Neuronal stem cell (in vitro differentiated cells): Measurements from ENCODE around the gene GCDH.

ENCODE experiments used
- DNase-seq: peaks from one replicate; pipeline ENCODE4 v3.0.0-alpha.2; 2013; ENCODE audit warnings: low spot score
- H2AFZ ChIP-seq: one replicate; pipeline ENCODE4 v1.6.1; 2013; ENCODE audit warnings: mild to moderate bottlenecking, low read length, inconsistent platforms
- H2AK5ac ChIP-seq: 2 replicates; pipeline ENCODE4 v1.6.1; 2013; ENCODE audit warnings: low read depth, mild to moderate bottlenecking, inconsistent platforms, low read length, moderate library complexity, mixed read lengths
- H2BK120ac ChIP-seq: 2 replicates; pipeline ENCODE4 v1.6.1; 2013; ENCODE audit warnings: low read depth, mild to moderate bottlenecking, inconsistent platforms, low read length, moderate library complexity, mixed read lengths
- H2BK12ac ChIP-seq: one replicate; pipeline ENCODE4 v1.6.1; 2013; ENCODE audit warnings: low read length, inconsistent platforms
- H2BK15ac ChIP-seq: 2 replicates; pipeline ENCODE4 v1.6.1; 2013; ENCODE audit warnings: mild to moderate bottlenecking, low read length, inconsistent platforms, mixed read lengths
- H2BK5ac ChIP-seq: one replicate; pipeline ENCODE4 v1.6.1; 2013; ENCODE audit warnings: inconsistent platforms, mild to moderate bottlenecking, low read length, moderate library complexity
- H3K14ac ChIP-seq: one replicate; pipeline ENCODE4 v1.6.1; 2013; ENCODE audit warnings: low read length, inconsistent platforms
- H3K18ac ChIP-seq: 2 replicates; pipeline ENCODE4 v1.6.1; 2013; ENCODE audit warnings: low read length, inconsistent platforms
- H3K23ac ChIP-seq: 2 replicates; pipeline ENCODE4 v1.6.1; 2013; ENCODE audit warnings: low read depth, mild to moderate bottlenecking, mixed read lengths, low read length, inconsistent platforms; ENCODE audit not compliant: poor library complexity
- H3K27ac ChIP-seq: replicated peaks from 3 replicates; pipeline ENCODE4 v1.5.1; 2013; ENCODE audit warnings: low read length, inconsistent platforms
- H3K27me3 ChIP-seq, 3 experiments: 2 replicates each; pipeline ENCODE4 v1.6.1; 2013; ENCODE audit warnings: low read length in 3 of 3, mild to moderate bottlenecking in 2 of 3, inconsistent platforms in 1 of 3, low read depth in 1 of 3, mixed read lengths in 1 of 3, moderate library complexity in 1 of 3; ENCODE audit not compliant: control insufficient read depth in 3 of 3, insufficient read depth in 3 of 3
- H3K36me3 ChIP-seq, 2 donors: replicated peaks in 1 of 2; 2 replicates each; pipeline ENCODE4 v1.6.1; 2013; ENCODE audit warnings: low read length in 2 of 2; ENCODE audit not compliant: control insufficient read depth in 2 of 2, insufficient read depth in 2 of 2
- H3K4ac ChIP-seq: 2 replicates; pipeline ENCODE4 v1.6.1; 2013; ENCODE audit warnings: inconsistent platforms, mild to moderate bottlenecking, low read length, moderate library complexity
- H3K4me1 ChIP-seq, 2 donors: 1 replicate in 1 of 2; 2 replicates in 1 of 2; pipeline ENCODE4 v1.6.1; 2013; ENCODE audit warnings: low read length in 2 of 2, low read depth in 1 of 2; ENCODE audit not compliant: control insufficient read depth in 2 of 2, insufficient read depth in 1 of 2
- H3K4me2 ChIP-seq: one replicate; pipeline ENCODE4 v1.6.1; 2013; ENCODE audit warnings: mild to moderate bottlenecking, low read length, inconsistent platforms; ENCODE audit not compliant: insufficient read depth, poor library complexity, severe bottlenecking
- H3K4me3 ChIP-seq, 2 donors: 2 replicates each; pipeline ENCODE4 v1.5.1; 2013; ENCODE audit warnings: low read length in 2 of 2, mild to moderate bottlenecking in 2 of 2, inconsistent platforms in 1 of 2, moderate library complexity in 1 of 2
- H3K79me1 ChIP-seq: one replicate; pipeline ENCODE4 v1.6.1; 2013; ENCODE audit warnings: low read depth, mild to moderate bottlenecking, inconsistent platforms, low read length, moderate library complexity
- H3K9ac ChIP-seq: one replicate; pipeline ENCODE4 v1.6.1; 2013; ENCODE audit warnings: mild to moderate bottlenecking, low read depth, low read length, inconsistent platforms; ENCODE audit not compliant: poor library complexity
- H3K9me3 ChIP-seq, 2 donors: replicated peaks in 1 of 2; 2 replicates each; pipeline versions ENCODE3 to v1.6.1; 2013; ENCODE audit warnings: low read length in 2 of 2, mild to moderate bottlenecking in 2 of 2, inconsistent platforms in 1 of 2, low read depth in 1 of 2, mixed read lengths in 1 of 2, moderate library complexity in 1 of 2; ENCODE audit not compliant: control insufficient read depth in 2 of 2, insufficient read depth in 1 of 2
- H4K8ac ChIP-seq: one replicate; pipeline ENCODE4 v1.6.1; 2013; ENCODE audit warnings: low read depth, mild to moderate bottlenecking, inconsistent platforms, low read length, moderate library complexity
- H4K91ac ChIP-seq: one replicate; pipeline ENCODE4 v1.6.1; 2013; ENCODE audit warnings: low read length, low read depth, mild to moderate bottlenecking, inconsistent platforms; ENCODE audit not compliant: poor library complexity
- WGBS, 2 donors: extraction: QIAGEN DNeasy Blood & Tissue Kit; methylation state at CpG; one replicate each; pipeline ENCODE4 v1.1.7; 2013; ENCODE audit warnings: missing lambda C conversion rate in 2 of 2, mixed read lengths in 1 of 2; ENCODE audit not compliant: insufficient read length in 2 of 2, insufficient replicate concordance in 1 of 2; ENCODE audit errors: extremely low coverage in 2 of 2; 5-methylcytosine and 5-hydroxymethylcytosine counted together

The GCDH gene

DNA sequence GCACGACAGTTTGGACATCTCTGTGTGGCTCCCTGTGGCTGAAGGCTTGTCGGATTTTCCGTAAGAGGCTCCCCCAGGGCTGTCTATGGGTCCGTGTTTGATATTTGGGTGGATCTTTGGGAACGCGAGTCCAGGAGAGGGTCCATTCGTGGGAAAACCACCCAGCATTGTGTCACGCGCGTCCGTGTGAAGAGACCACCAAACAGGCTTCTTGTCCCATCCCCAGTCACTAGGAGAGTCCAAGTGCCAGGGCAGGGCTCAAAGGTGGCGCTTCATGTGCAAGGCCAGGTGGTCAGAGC, 6.4 kb upstream of the GCDH start:
- Histone ChIP-seq H3K79me1 (no peaks in the 10 kb centered on the region), H3K27me3 (peaks cover 11 to 79% (median 46%) of the 10 kb centered on the region in 3 experiments), H2BK12ac (no peak overlapping the region), H3K4me3 (peak overlapping the region in 1 of 2 donors; percentile 72), H2AK5ac (peak overlapping the region; percentile 11), H3K36me3 (no peaks in the 10 kb centered on the region), H3K27ac (no peak overlapping the region), H2BK5ac (peak overlapping the region; percentile 10), H3K9me3 (peaks cover 11 to 17% of the 10 kb centered on the region in 2 donors), H4K91ac (no peak overlapping the region), H2AFZ (peak overlapping the region; percentile 90), H2BK120ac (no peak overlapping the region), H4K8ac (no peak overlapping the region), H2BK15ac (no peak overlapping the region), H3K4me2 (peak overlapping the region; percentile 89), H3K18ac (peak overlapping the region; percentile 2), H3K23ac (peak overlapping the region; percentile 100), H3K4me1 (peaks cover 3 to 8% of the 10 kb centered on the region in 2 donors), H3K9ac (no peak overlapping the region), H3K14ac (no peak overlapping the region), H3K4ac (no peak overlapping the region)
- no peak for DNase-seq
- no CpG with 5 or more reads among the region's 12 CpGs for WGBS, 2 donors

DNA sequence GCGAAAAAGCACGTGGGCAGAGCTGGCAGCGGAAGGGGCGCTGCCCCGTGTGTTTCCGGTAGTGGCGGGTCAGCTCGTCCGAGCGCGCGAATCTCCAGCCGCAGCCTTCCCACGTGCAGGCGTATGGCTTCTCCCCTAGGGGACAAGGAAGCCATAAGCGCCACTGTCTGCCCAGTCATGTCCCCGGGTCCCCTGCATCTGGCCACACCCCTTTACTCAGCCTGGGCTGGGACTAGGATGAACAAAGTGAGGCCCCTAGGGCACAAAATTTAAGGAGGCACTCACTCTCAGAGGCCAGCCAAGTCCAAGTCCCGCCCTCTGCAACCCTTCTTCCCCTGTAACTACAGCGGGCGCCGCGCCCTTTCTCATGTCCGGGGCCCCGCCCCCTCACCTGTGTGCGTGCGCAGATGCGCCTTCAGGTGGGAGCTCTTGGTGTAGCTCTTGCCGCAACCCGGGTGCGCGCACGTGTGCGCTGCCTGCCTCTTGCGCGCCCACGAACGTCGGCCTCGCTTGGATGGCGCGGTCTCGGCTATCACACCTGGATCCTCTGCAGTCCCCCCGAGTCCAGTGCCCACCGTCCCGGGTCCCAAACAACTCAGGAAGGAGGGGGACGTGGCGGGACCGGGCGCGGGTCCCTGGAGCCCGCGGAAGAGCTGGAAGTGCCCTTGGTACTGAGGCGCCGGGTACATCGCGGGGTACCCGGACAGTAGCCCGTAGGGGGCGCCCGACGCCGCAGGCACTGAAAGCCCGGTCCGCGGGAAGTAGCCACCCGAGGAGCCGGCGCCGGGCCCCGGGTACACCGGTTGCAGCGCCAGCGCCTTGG, 5.8 kb upstream of the GCDH start:
- Histone ChIP-seq H2BK120ac (no peak overlapping the region), H3K4me1 (peaks cover 4 to 8% of the 10 kb centered on the region in 2 donors), H3K4me2 (peak overlapping the region; percentile 89), H3K36me3 (no peaks in the 10 kb centered on the region), H2AFZ (peak overlapping the region; percentile 90), H4K91ac (no peak overlapping the region), H2BK15ac (peak overlapping the region; percentile 89), H3K18ac (peak overlapping the region; percentile 90), H2BK12ac (peak overlapping the region; percentile 63), H3K79me1 (no peaks in the 10 kb centered on the region), H3K14ac (no peak overlapping the region), H3K9ac (no peak overlapping the region), H2AK5ac (peak overlapping the region; percentile 43), H3K23ac (peak overlapping the region; percentile 100), H3K4me3 (peak overlapping the region; percentile 15 to 72), H3K27me3 (peaks cover 11 to 78% (median 46%) of the 10 kb centered on the region in 3 experiments), H2BK5ac (peak overlapping the region; percentile 10), H3K27ac (no peak overlapping the region), H3K9me3 (peaks cover 11 to 17% of the 10 kb centered on the region in 2 donors), H4K8ac (peak overlapping the region; percentile 82), H3K4ac (no peak overlapping the region)
- no CpG with 5 or more reads among the region's 73 CpGs for WGBS, 2 donors
- DNase-seq = peak; percentile 42

DNA sequence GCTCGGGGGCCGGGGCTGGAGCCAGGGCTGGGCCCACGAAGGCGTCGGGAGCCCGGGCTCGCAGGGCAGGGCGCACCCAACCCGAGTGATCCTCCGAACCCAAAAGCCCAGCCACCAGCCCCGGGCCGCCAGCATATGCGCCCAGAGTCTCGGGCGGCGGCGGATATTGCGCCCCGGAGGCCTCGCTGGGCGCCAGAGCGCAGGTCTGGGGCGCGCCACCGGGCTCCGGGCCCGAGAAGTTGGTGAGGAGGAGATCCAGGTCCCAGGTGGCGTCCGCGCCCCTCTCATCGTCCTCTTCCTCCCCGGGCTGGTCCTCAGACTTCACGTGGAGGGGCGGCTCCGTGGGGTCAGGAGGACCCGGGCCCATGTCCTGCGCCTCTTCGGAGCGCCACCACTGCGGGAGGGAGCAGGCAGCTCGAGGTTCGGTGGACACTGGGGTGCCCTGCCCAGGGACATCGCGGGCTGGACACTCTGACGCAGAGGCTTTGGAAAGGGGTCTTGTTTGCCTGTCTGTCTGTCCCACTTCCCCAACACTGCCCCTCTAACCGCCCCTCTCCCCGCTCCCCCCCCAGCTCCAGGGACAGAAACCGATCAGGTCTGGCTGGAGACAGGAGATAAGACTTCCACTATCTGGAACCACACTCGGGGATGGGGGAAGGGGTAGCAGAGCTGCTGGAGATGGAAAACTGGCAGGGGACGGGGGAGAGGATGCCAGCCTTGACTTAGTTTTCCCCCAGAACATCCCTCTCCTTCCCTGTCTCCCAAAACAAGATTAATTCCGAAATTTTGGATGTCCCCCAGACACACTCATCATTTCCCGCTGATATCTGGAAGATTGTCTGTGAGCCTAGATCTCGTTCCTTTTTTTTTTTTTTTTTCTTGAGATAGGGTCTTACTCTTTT, 5.0 kb upstream of the GCDH start:
- no peak overlapping the region for H4K91ac ChIP-seq
- no peak overlapping the region for H3K4ac ChIP-seq
- peak overlapping the region; percentile 82 for H3K14ac ChIP-seq
- no CpG with 5 or more reads among the region's 53 CpGs for WGBS, 2 donors
- peak overlapping the region; percentile 89 for H2BK15ac ChIP-seq
- no peaks in the 10 kb centered on the region for H3K79me1 ChIP-seq
- no peak for DNase-seq
- H3K36me3 ChIP-seq = no peaks in the 10 kb centered on the region
- H2AFZ ChIP-seq = peak overlapping the region; percentile 90
- peak overlapping the region; percentile 83 for H3K9ac ChIP-seq
- H3K4me1 ChIP-seq = peaks cover 1 to 7% of the 10 kb centered on the region in 2 donors
- H2BK120ac ChIP-seq = peak overlapping the region; percentile 72
- H3K4me2 ChIP-seq = peak overlapping the region; percentile 89
- H3K4me3 ChIP-seq = peak overlapping the region in 1 of 2 donors; percentile 69
- peaks cover 11 to 72% (median 42%) of the 10 kb centered on the region in 3 experiments for H3K27me3 ChIP-seq
- peak overlapping the region; percentile 82 for H2BK5ac ChIP-seq
- H3K18ac ChIP-seq = peak overlapping the region; percentile 90
- H2BK12ac ChIP-seq = no peak overlapping the region
- peak overlapping the region; percentile 82 for H4K8ac ChIP-seq
- H3K9me3 ChIP-seq = peaks cover 11 to 17% of the 10 kb centered on the region in 2 donors
- peak overlapping the region; percentile 94 for H2AK5ac ChIP-seq
- H3K27ac ChIP-seq = no peak overlapping the region
- peak overlapping the region; percentile 100 for H3K23ac ChIP-seq

DNA sequence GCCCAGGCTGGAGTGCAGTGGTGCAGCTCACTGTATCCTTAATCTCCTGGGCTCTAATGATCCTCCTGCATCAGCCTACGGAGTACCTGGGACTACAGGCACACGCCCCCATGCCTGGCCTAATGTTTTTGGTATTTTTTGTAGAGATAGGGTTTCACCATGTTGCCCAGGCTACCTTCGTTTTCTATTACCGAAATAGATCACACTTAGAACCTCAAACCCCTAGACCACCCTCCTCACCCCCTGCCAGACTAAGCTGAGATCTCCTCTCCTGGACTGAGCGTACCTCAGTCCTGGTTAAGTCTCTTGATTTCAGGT, 4.3 kb upstream of the GCDH start:
- H4K8ac ChIP-seq = no peak overlapping the region
- no peak overlapping the region for H3K18ac ChIP-seq
- peak overlapping the region; percentile 67 for H3K23ac ChIP-seq
- H3K4me3 ChIP-seq = no peak overlapping the region
- no CpG with 5 or more reads among the region's 5 CpGs for WGBS, 2 donors
- H2BK120ac ChIP-seq = no peak overlapping the region
- H2BK12ac ChIP-seq = peak overlapping the region; percentile 60
- no peak overlapping the region for H4K91ac ChIP-seq
- H3K4ac ChIP-seq = no peak overlapping the region
- H2BK15ac ChIP-seq = no peak overlapping the region
- H3K9ac ChIP-seq = peak overlapping the region; percentile 30
- peaks cover 6% of the 10 kb centered on the region for H3K79me1 ChIP-seq
- H3K36me3 ChIP-seq = no peaks in the 10 kb centered on the region
- H3K9me3 ChIP-seq = peaks cover 11 to 17% of the 10 kb centered on the region in 2 donors
- H3K27me3 ChIP-seq = peaks cover 11 to 72% (median 42%) of the 10 kb centered on the region in 3 experiments
- H2BK5ac ChIP-seq = no peak overlapping the region
- peak overlapping the region; percentile 78 for H2AK5ac ChIP-seq
- peaks cover 2 to 5% of the 10 kb centered on the region in 2 donors for H3K4me1 ChIP-seq
- H3K27ac ChIP-seq = no peak overlapping the region
- no peak overlapping the region for H3K4me2 ChIP-seq
- DNase-seq = no peak
- no peak overlapping the region for H2AFZ ChIP-seq
- no peak overlapping the region for H3K14ac ChIP-seq
